ENCODE measurements around the gene DGKD. TPM values are rescaled to one million over a fixed set of nuclear protein-coding genes. Genes with fewer than 3 reads are reported as not detected.

DGKD gene
- total RNA-seq, 1 experiment from 2014 or later, result 52.0 TPM

- no TSS peak for BruUV-seq (replicated peaks)
- ATAC-seq (no peak), DNase-seq (ENCODE audit: low read depth, low spot score) (no peak)
- ChIA-PET CTCF (no interaction called here), RAD21 (ENCODE audit: low non-redundant PET in 1 of 2, low total read pairs in 2 of 2, uncharacterized antibody in 2 of 2, unreplicated experiment in 2 of 2) (no interaction called here), POLR2A (no interaction called here)
- intact Hi-C loops (cut with micrococcal nuclease), result no loop called here
- no peaks in the 10 kb centered on the region for H3K27me3 ChIP-seq (ENCODE audit: insufficient read depth, low read length)
- peaks cover 52% of the 10 kb centered on the region for H3K79me2 ChIP-seq (ENCODE audit: insufficient read depth, low read length)
- H3K4me3 ChIP-seq (replicated peaks in 1 of 2; ENCODE audit: low read depth in 1 of 2, low read length in 2 of 2), result no peak overlapping the region
- H3K4me1 ChIP-seq (ENCODE audit: control insufficient read depth in 1 of 2, insufficient read depth in 2 of 2, low read length in 2 of 2), result peaks cover 38 to 43% of the 10 kb centered on the region in 2 experiments
- no peak overlapping the region for H3K9ac ChIP-seq (ENCODE audit: low read length)
- no peak overlapping the region for H3K27ac ChIP-seq (ENCODE audit: low read depth, low read length)
- peaks cover 0 to 10% of the 10 kb centered on the region in 2 experiments; a peak in 2 of 4 replicates for H3K36me3 ChIP-seq (ENCODE audit: control insufficient read depth in 1 of 2, insufficient read depth in 2 of 2, low read length in 2 of 2)
- peaks cover 0 to 18% of the 10 kb centered on the region in 2 experiments; a peak in 1 of 4 replicates for H3K9me3 ChIP-seq (ENCODE audit: control insufficient read depth in 1 of 2, insufficient read depth in 1 of 2, low read depth in 1 of 2, low read length in 2 of 2)
- H2AFZ ChIP-seq (ENCODE audit: low read depth, low read length, poor library complexity, severe bottlenecking), result no peak overlapping the region
- H4K20me1 ChIP-seq (ENCODE audit: insufficient read depth), result peaks cover 7% of the 10 kb centered on the region; the same call in 1 of the 2 replicates
- no peaks in the 10 kb centered on the region for H3K9me2 ChIP-seq (ENCODE audit: insufficient read depth)
- TF ChIP-seq EGR1 (IDR thresholded peaks at IDR 0.05; ENCODE audit: low read depth), result no peak
- no peak for TF ChIP-seq ZFX (IDR thresholded peaks at IDR 0.05)
- TF ChIP-seq CBX3 (IDR thresholded peaks at IDR 0.05; ENCODE audit: low read depth), result peak; percentile 81
- TF ChIP-seq SIN3A (IDR thresholded peaks at IDR 0.05; ENCODE audit: low read depth), result no peak
- TF ChIP-seq SRF (IDR thresholded peaks at IDR 0.05; ENCODE audit: low read depth), result no peak
- TF ChIP-seq MAX (IDR thresholded peaks at IDR 0.05), result no peak
- TF ChIP-seq POLR2AphosphoS5 (IDR thresholded peaks at IDR 0.05; ENCODE audit: low read depth, low read length), result no peak
- no peak for TF ChIP-seq ATF3 (IDR thresholded peaks at IDR 0.05)
- no peak overlapping the region for H3K4me2 ChIP-seq (ENCODE audit: low read length)
Measured at GRCh38 chr2:233411162-233411561, 56.9 kb downstream of the DGKD start.

- H4K20me1 ChIP-seq (ENCODE audit: insufficient read depth), result peaks cover 7% of the 10 kb centered on the region; the same call in 1 of the 2 replicates
- H3K9ac ChIP-seq (ENCODE audit: low read length), result peak overlapping the region; percentile 54; the same call in 1 of the 2 replicates
- H3K4me3 ChIP-seq (replicated peaks in 1 of 2; ENCODE audit: low read depth in 1 of 2, low read length in 2 of 2), result no peak overlapping the region
- intact Hi-C loops (cut with micrococcal nuclease), result no loop called here
- DNase-seq (ENCODE audit: low read depth, low spot score) (no peak), ATAC-seq (no peak)
- POLR2A ChIA-PET, result no interaction called here
- no peak overlapping the region for H2AFZ ChIP-seq (ENCODE audit: low read depth, low read length, poor library complexity, severe bottlenecking)
- H3K9me2 ChIP-seq (ENCODE audit: insufficient read depth), result no peaks in the 10 kb centered on the region
- RAD21 ChIA-PET (ENCODE audit: low non-redundant PET in 1 of 2, low total read pairs in 2 of 2, uncharacterized antibody in 2 of 2, unreplicated experiment in 2 of 2), result no interaction called here
- H3K27ac ChIP-seq (ENCODE audit: low read depth, low read length), result no peak overlapping the region
- H3K9me3 ChIP-seq (ENCODE audit: control insufficient read depth in 1 of 2, insufficient read depth in 1 of 2, low read depth in 1 of 2, low read length in 2 of 2), result peaks cover 0 to 18% of the 10 kb centered on the region in 2 experiments; a peak in 1 of 4 replicates
- peaks cover 43 to 54% of the 10 kb centered on the region in 2 experiments for H3K4me1 ChIP-seq (ENCODE audit: control insufficient read depth in 1 of 2, insufficient read depth in 2 of 2, low read length in 2 of 2)
- peaks cover 0 to 10% of the 10 kb centered on the region in 2 experiments; a peak in 2 of 4 replicates for H3K36me3 ChIP-seq (ENCODE audit: control insufficient read depth in 1 of 2, insufficient read depth in 2 of 2, low read length in 2 of 2)
- no peaks in the 10 kb centered on the region for H3K27me3 ChIP-seq (ENCODE audit: insufficient read depth, low read length)
- peak overlapping the region; percentile 78 for H3K4me2 ChIP-seq (ENCODE audit: low read length)
- CTCF ChIA-PET, result interaction anchor here (2.0 kb wide), 1 partner anchor 31 kb away, joined by 8 read pairs; no protein-coding TSS in a partner anchor
- peaks cover 60% of the 10 kb centered on the region for H3K79me2 ChIP-seq (ENCODE audit: insufficient read depth, low read length)
- no TSS peak for BruUV-seq (replicated peaks)
- TF ChIP-seq ELF1 (IDR thresholded peaks at IDR 0.05; ENCODE audit: borderline replicate concordance, low read depth), result no peak
- TF ChIP-seq SIN3A (IDR thresholded peaks at IDR 0.05; ENCODE audit: low read depth), result no peak
- no peak for TF ChIP-seq POLR2AphosphoS5 (IDR thresholded peaks at IDR 0.05; ENCODE audit: low read depth, low read length)
- TF ChIP-seq RAD21 (IDR thresholded peaks at IDR 0.05; ENCODE audit: low read depth), result no peak
- no peak for TF ChIP-seq ATF3 (IDR thresholded peaks at IDR 0.05)
- no peak for TF ChIP-seq MAX (IDR thresholded peaks at IDR 0.05)
- no peak for TF ChIP-seq FOSL1 (IDR thresholded peaks at IDR 0.05; ENCODE audit: low read depth)
- no peak for TF ChIP-seq EZH2 (IDR thresholded peaks at IDR 0.05)
- no peak for TF ChIP-seq EGR1 (IDR thresholded peaks at IDR 0.05; ENCODE audit: low read depth)
- no peak for TF ChIP-seq CEBPB (IDR thresholded peaks at IDR 0.05; ENCODE audit: low read depth)
- TF ChIP-seq YY1 (IDR thresholded peaks at IDR 0.05; ENCODE audit: extremely low read depth, insufficient replicate concordance, low read depth, low read length), result no peak
- TF ChIP-seq SP1 (IDR thresholded peaks at IDR 0.05; ENCODE audit: low read depth), result no peak
- no peak for TF ChIP-seq SRF (IDR thresholded peaks at IDR 0.05; ENCODE audit: low read depth)
- no peak for TF ChIP-seq TCF7L2 (IDR thresholded peaks at IDR 0.05; ENCODE audit: borderline replicate concordance, extremely low read depth, insufficient read depth, insufficient read length)
- no peak for TF ChIP-seq ZBTB33 (IDR thresholded peaks at IDR 0.05; ENCODE audit: extremely low read depth, insufficient replicate concordance, low read length)
- no peak for TF ChIP-seq ZFX (IDR thresholded peaks at IDR 0.05)
- no peak for TF ChIP-seq ZNF274 (IDR thresholded peaks at IDR 0.05; ENCODE audit: low read depth, low read length)
- no peak for TF ChIP-seq JUND (IDR thresholded peaks at IDR 0.05)
Measured at GRCh38 chr2:233412405-233412804, 58.1 kb downstream of the DGKD start.
